Upper lobe of right lung (tissue), 1 donor: ENCODE results near the gene LCE1B. TPM values are rescaled to one million over a fixed set of nuclear protein-coding genes. Genes with fewer than 3 reads are reported as not detected.

Source experiments
- ATAC-seq: fragments of 200-7000 bp; cut with Tn5 transposase; one replicate; pipeline ENCODE4 v1.9.1; 2020; ENCODE audit warnings: mild to moderate bottlenecking, moderate library complexity
- DNase-seq: peaks from one replicate; pipeline ENCODE4 v3.0.0-alpha.2; 2020
- H3K27ac ChIP-seq: fragments of 200-600 bp; one replicate; pipeline ENCODE4 v1.8.0; 2022
- H3K27me3 ChIP-seq: fragments of 200-600 bp; one replicate; pipeline ENCODE4 v1.8.0; 2022; ENCODE audit warnings: mild to moderate bottlenecking
- H3K36me3 ChIP-seq: fragments of 200-600 bp; one replicate; pipeline ENCODE4 v1.8.0; 2022
- H3K4me1 ChIP-seq: fragments of 200-600 bp; one replicate; pipeline ENCODE4 v1.8.0; 2022
- H3K4me3 ChIP-seq: fragments of 200-600 bp; one replicate; pipeline ENCODE4 v1.8.0; 2022; ENCODE audit warnings: mild to moderate bottlenecking
- H3K9me3 ChIP-seq: fragments of 200-600 bp; one replicate; pipeline ENCODE4 v1.8.0; 2022
- CTCF ChIP-seq: fragments of 200-600 bp; IDR thresholded peaks from one replicate; pipeline ENCODE4 v1.8.0; 2022; ENCODE audit warnings: antibody characterized with exemption
- intact Hi-C: fragments of 100-400 bp; cut with DNase I; formaldehyde crosslinking; loops from one replicate; pipeline ENCODE4 v1.11.0; 2022
- long read RNA-seq: library from polyadenylated mRNA; unstranded; transcript quantifications from one replicate; pipeline ENCODE4 v2.0.0, GENCODE V29; 2021
- total RNA-seq: library from RNA; stranded (reverse); fragmentation: NEBNext Ultra II Directional; extraction: Animal tissue kit (Norgen Biotek cat#: 25700); gene quantifications from one replicate; pipeline ENCODE4 v1.2.1, GENCODE V29; 2021
- donor health status: DM: no; HTN: yes; CAD: no; lungs with severe emphysema.

Gene LCE1B, protein sequence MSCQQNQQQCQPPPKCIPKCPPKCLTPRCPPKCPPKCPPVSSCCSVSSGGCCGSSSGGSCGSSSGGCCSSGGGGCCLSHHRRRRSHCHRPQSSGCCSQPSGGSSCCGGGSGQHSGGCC
- not detected for total RNA-seq
- long read RNA-seq = 0 reads

DNA sequence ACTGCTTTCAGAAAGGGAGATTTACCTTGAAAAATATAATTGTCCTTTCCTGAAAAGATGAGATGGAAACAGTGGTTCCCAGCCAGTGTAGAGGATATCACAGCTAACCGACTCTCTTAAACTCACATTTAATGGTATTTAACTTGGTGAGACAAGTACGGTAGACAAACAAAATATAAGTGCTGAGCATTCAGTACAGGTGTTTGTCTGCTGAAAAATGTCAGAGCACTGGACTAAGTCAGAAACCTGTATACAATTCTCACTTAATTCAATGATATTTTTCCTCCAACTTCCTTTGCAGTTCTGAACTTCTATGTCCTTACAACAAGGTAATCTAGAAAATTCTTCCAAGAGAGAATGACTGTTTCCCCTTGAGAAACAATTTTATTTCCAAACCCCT, at the start of gene LCE1B:
TSS of gene LCE1B (plus strand) at position 301 of the 400 bp plus-strand sequence. CDS start 476 bp downstream, outside the sequence.
- Histone ChIP-seq H3K27me3 (peaks cover 3% of the 10 kb centered on the region), H3K27ac (no peak within 1 kb of the TSS), H3K4me1 (no peaks in the 10 kb centered on the region), H3K4me3 (no peak within 1 kb of the TSS), H3K36me3 (no peaks in the 10 kb centered on the region), H3K9me3 (no peaks in the 10 kb centered on the region)
- TF ChIP-seq CTCF = no peak
- ATAC-seq (no peak), DNase-seq (no peak)
- intact Hi-C loops = no loop called here

- no peak for DNase-seq
- H3K27ac ChIP-seq = no peak overlapping the region
- no peaks in the 10 kb centered on the region for H3K9me3 ChIP-seq
- H3K4me1 ChIP-seq = no peaks in the 10 kb centered on the region
- H3K27me3 ChIP-seq = no peaks in the 10 kb centered on the region
- no peaks in the 10 kb centered on the region for H3K36me3 ChIP-seq
- no peak for TF ChIP-seq CTCF
- no peak overlapping the region for H3K4me3 ChIP-seq
- intact Hi-C loops = no loop called here
- ATAC-seq = no peak
Observed at GRCh38 chr1:152768847-152769533, 42.8 kb upstream of the LCE1B start.

DNA sequence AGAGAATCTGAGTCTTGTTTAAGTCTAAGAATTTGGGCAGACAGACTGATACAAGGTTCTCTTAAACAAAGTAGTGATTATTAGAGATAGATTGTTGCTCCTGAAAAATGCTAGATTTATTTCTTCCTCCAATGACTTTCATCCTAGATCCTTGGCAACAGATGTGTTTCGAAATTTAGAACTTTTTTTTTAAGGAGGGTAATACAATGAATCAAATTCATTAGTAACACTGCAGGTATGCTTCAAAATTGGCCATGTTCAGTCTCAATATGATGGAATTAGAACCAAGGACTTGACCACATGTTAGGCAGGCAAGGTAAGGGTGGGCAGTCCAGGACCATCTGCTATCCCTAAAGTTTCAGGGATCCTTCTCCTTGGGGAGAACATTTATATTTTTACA, 41.4 kb upstream of the LCE1B start:
- intact Hi-C loops = no loop called here
- Histone ChIP-seq H3K4me1 (no peaks in the 10 kb centered on the region), H3K9me3 (no peaks in the 10 kb centered on the region), H3K4me3 (no peak overlapping the region), H3K27me3 (no peaks in the 10 kb centered on the region), H3K27ac (no peak overlapping the region), H3K36me3 (no peaks in the 10 kb centered on the region)
- ATAC-seq (no peak), DNase-seq (no peak)
- TF ChIP-seq CTCF = no peak

GRCh38 chr1:152774875-152775274, 36.9 kb upstream of the LCE1B start, which contains the start of gene LCE1F:
LCE1F (plus strand) TSS chr1:152775140; CDS start chr1:152776372, 1,232 bp downstream.
- ATAC-seq = no peak
- Histone ChIP-seq H3K36me3 (no peaks in the 10 kb centered on the region), H3K4me3 (no peak within 1 kb of the TSS), H3K4me1 (no peaks in the 10 kb centered on the region), H3K27ac (no peak within 1 kb of the TSS), H3K9me3 (no peaks in the 10 kb centered on the region), H3K27me3 (no peaks in the 10 kb centered on the region)
- DNase-seq = no peak
- TF ChIP-seq CTCF = no peak
- intact Hi-C loops = no loop called here

DNA sequence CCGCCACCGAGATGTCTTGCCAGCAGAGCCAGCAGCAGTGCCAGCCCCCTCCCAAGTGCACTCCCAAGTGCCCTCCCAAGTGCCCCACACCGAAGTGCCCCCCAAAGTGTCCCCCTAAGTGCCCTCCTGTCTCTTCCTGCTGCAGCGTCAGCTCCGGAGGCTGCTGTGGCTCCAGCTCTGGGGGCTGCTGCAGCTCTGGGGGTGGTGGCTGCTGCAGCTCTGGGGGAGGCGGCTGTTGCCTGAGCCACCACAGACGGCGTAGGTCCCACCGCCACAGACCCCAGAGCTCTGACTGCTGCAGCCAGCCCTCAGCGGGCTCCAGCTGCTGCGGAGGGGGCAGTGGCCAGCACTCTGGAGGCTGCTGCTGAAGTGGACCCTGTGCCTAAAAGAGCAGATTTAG, 35.4 kb upstream of the LCE1B start:
- no peak for DNase-seq
- no peak for TF ChIP-seq CTCF
- no peaks in the 10 kb centered on the region for H3K27me3 ChIP-seq
- intact Hi-C loops = no loop called here
- H3K4me3 ChIP-seq = no peak overlapping the region
- ATAC-seq = no peak
- no peaks in the 10 kb centered on the region for H3K9me3 ChIP-seq
- H3K36me3 ChIP-seq = no peaks in the 10 kb centered on the region
- no peak overlapping the region for H3K27ac ChIP-seq
- H3K4me1 ChIP-seq = no peaks in the 10 kb centered on the region
